ENCODE measurements around the gene PHKA1. TPM values are rescaled to one million over a fixed set of nuclear protein-coding genes. Genes with fewer than 3 reads are reported as not detected.

Gene PHKA1
- total RNA-seq, 6 donors from 2014 or later, result 2.3 to 10.5 (median 3.4) TPM

DNA sequence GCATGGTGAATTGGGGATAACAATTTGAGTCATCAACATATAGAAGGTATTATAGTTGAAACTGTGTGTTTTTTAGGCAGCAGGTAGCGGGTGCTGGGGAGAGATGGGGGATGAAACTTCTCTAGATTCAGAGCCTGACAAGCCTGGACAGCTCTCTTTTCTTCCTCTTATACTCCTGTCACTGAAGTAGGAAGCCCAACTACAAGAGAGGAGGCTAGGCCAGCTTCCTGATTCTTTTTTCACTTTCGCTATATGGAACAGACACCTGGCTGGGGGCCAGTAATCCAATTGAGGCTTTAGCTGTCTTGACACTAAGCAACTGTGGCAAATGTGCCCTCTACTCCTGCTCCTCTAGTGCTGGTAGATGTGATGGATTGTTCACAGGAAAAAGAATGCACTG is 69.2 kb downstream of the PHKA1 start:
- Histone ChIP-seq H3K9me3 (no peaks in the 10 kb centered on the region), H3K36me3 (no peaks in the 10 kb centered on the region), H3K27ac (no peak overlapping the region), H3K4me3 (no peak overlapping the region), H3K27me3 (no peaks in the 10 kb centered on the region), H3K4me1 (no peaks in the 10 kb centered on the region)
- 29 to 55% methylated on average over 2 of the region's 2 CpGs for WGBS, 2 donors
- DNase-seq (no peak), ATAC-seq (ENCODE audit: low FRiP score in 2 of 2) (no peak)
- TF ChIP-seq POLR2A (IDR thresholded peaks at IDR 0.05) (no peak), EP300 (IDR thresholded peaks at IDR 0.05) (no peak), POLR2AphosphoS5 (IDR thresholded peaks at IDR 0.05) (no peak)
- TF ChIP-seq, protein P1, sequence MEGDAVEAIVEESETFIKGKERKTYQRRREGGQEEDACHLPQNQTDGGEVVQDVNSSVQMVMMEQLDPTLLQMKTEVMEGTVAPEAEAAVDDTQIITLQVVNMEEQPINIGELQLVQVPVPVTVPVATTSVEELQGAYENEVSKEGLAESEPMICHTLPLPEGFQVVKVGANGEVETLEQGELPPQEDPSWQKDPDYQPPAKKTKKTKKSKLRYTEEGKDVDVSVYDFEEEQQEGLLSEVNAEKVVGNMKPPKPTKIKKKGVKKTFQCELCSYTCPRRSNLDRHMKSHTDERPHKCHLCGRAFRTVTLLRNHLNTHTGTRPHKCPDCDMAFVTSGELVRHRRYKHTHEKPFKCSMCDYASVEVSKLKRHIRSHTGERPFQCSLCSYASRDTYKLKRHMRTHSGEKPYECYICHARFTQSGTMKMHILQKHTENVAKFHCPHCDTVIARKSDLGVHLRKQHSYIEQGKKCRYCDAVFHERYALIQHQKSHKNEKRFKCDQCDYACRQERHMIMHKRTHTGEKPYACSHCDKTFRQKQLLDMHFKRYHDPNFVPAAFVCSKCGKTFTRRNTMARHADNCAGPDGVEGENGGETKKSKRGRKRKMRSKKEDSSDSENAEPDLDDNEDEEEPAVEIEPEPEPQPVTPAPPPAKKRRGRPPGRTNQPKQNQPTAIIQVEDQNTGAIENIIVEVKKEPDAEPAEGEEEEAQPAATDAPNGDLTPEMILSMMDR (IDR thresholded peaks at IDR 0.05), result no peak

DNA sequence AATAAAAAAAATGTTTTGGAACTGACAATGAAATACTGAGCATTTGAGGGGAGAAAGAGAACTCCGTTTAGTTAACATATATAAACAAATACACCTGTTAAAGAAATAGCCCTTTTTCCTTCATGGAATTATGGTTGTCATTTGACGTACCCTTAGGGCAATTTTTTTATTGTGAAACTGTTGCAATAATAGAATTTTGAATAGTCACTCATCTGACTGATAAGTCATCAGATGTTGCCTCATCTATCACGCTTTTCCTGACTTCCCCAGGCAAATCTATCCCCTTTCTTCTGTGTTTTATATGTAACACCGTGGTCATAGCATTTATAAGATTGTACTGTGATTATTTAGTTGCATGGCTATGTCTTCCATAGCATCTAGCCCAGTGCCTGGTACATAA is 72.5 kb downstream of the PHKA1 start:
- Histone ChIP-seq H3K4me3 (no peak overlapping the region), H3K36me3 (no peaks in the 10 kb centered on the region), H3K27me3 (no peaks in the 10 kb centered on the region), H3K27ac (no peak overlapping the region), H3K4me1 (no peaks in the 10 kb centered on the region), H3K9me3 (no peaks in the 10 kb centered on the region)
- TF ChIP-seq POLR2A (IDR thresholded peaks at IDR 0.05) (no peak), POLR2AphosphoS5 (IDR thresholded peaks at IDR 0.05) (no peak), EP300 (IDR thresholded peaks at IDR 0.05) (no peak)
- TF ChIP-seq, protein P1 (IDR thresholded peaks at IDR 0.05), result no peak
- DNase-seq, result no peak
- ATAC-seq (ENCODE audit: low FRiP score in 2 of 2), result no peak
- WGBS, 2 donors, result 72 to 76% methylated on average over 4 of the region's 4 CpGs

DNA sequence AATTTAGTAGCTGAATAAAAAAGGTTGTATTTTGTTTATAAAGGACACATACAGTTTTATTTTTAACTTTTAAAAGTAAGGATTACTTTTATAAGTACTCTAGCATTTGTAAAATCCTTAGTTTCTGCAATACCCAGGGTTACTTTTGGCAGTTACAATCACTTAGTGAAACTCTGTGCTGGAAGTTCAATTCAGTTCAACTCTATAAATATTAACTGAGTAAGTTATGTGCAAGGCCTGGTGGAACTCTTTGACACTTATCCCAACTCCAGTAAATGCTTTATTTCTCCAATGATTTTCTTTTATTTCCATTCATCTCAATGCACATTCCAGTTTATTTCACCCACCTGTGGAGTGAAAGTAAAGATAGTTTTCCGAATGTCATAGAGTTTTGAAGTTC is 78.2 kb downstream of the PHKA1 start:
- TF ChIP-seq POLR2AphosphoS5 (IDR thresholded peaks at IDR 0.05) (no peak), EP300 (IDR thresholded peaks at IDR 0.05) (no peak), POLR2A (IDR thresholded peaks at IDR 0.05) (no peak)
- TF ChIP-seq, protein P1 (IDR thresholded peaks at IDR 0.05), result no peak
- no peaks in the 10 kb centered on the region for H3K4me1 ChIP-seq
- ATAC-seq (ENCODE audit: low FRiP score in 2 of 2), result no peak
- H3K27me3 ChIP-seq, result no peaks in the 10 kb centered on the region
- no peaks in the 10 kb centered on the region for H3K36me3 ChIP-seq
- no peaks in the 10 kb centered on the region for H3K9me3 ChIP-seq
- 68 to 78% methylated on average over 1 of the region's 1 CpG for WGBS, 2 donors
- H3K27ac ChIP-seq, result no peak overlapping the region
- no peak overlapping the region for H3K4me3 ChIP-seq
- no peak for DNase-seq

DNA sequence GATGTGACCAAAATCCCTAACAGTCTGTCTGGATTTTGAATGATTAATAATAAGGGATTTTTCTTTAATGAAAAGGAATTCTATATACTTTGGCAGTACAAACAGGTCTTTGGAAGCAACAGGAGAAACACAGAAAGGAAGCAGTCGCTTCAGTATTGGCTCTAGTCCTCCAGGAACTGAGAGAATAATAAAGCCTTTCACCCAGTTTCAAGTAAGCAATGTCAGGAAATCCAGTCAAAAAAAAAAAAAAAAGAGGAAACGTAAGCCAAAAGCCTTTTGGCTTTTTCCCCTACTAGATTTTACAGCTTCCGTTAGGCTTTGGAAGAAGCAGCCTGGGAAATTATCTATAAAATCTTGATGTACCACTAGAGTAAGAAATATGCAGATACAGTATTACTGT is 79.8 kb downstream of the PHKA1 start:
- 45 to 56% methylated on average over 3 of the region's 3 CpGs for WGBS, 2 donors
- DNase-seq (no peak), ATAC-seq (ENCODE audit: low FRiP score in 2 of 2) (no peak)
- Histone ChIP-seq H3K9me3 (no peaks in the 10 kb centered on the region), H3K4me3 (no peak overlapping the region), H3K27ac (no peak overlapping the region), H3K27me3 (no peaks in the 10 kb centered on the region), H3K36me3 (no peaks in the 10 kb centered on the region), H3K4me1 (no peaks in the 10 kb centered on the region)
- no peak for TF ChIP-seq EP300 (IDR thresholded peaks at IDR 0.05)
- TF ChIP-seq, protein P1 (IDR thresholded peaks at IDR 0.05), result no peak
- TF ChIP-seq POLR2AphosphoS5 (IDR thresholded peaks at IDR 0.05), result no peak
- no peak for TF ChIP-seq POLR2A (IDR thresholded peaks at IDR 0.05)

DNA sequence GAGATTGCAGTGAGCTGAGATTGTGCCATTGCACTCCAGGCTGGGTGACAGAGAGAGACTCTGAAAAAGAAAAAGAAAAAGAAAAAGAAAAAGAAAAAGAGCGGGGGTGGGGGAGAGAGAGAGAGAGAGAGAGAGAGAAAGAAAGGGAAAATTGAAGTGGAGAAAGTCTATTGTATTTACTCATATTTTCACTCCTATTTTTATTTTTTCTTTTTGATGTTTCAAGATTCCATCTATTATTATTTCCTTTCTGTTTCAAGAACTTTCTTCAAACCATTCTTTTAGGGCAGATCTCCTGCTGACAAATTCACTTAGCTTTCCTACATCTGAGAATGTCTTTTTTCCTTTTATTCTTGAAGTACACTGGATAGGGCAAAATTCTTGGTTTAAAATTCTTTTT is 83.9 kb downstream of the PHKA1 start:
- H3K27me3 ChIP-seq, result no peaks in the 10 kb centered on the region
- H3K27ac ChIP-seq, result no peak overlapping the region
- no peak overlapping the region for H3K4me3 ChIP-seq
- TF ChIP-seq POLR2AphosphoS5 (IDR thresholded peaks at IDR 0.05) (no peak), POLR2A (IDR thresholded peaks at IDR 0.05) (no peak), EP300 (IDR thresholded peaks at IDR 0.05) (no peak)
- TF ChIP-seq, protein P1 (IDR thresholded peaks at IDR 0.05), result no peak
- ATAC-seq (ENCODE audit: low FRiP score in 2 of 2), result no peak
- no peak for DNase-seq
- H3K9me3 ChIP-seq, result no peaks in the 10 kb centered on the region
- 85 to 95% methylated on average over 1 of the region's 1 CpG for WGBS, 2 donors
- H3K36me3 ChIP-seq, result no peaks in the 10 kb centered on the region
- H3K4me1 ChIP-seq, result no peaks in the 10 kb centered on the region
